GM18951 (cell line): ENCODE measurements around the gene SH3BP1.

Experiments used
- POLR2A ChIP-seq: IDR thresholded peaks from 4 replicates; pipeline ENCODE4 v1.6.1; 2011; ENCODE audit warnings: mild to moderate bottlenecking; ENCODE audit not compliant: insufficient read length, insufficient read depth; ENCODE audit errors: extremely low read depth
- in situ Hi-C: fragments of 300-500 bp; cut with MboI; formaldehyde crosslinking; loops from one replicate; pipeline ENCODE4 v1.12.0; 2022; ENCODE audit warnings: low sequenced_read_pairs, mixed read lengths, inconsistent platforms; ENCODE audit not compliant: unreplicated experiment

The SH3BP1 gene

GRCh38 chr22:37662039-37662438 lies 22.6 kb downstream of the SH3BP1 start:
- no peak for TF ChIP-seq POLR2A

GRCh38 chr22:37663521-37664140 lies 24.2 kb downstream of the SH3BP1 start:
- in situ Hi-C loops, result no loop called here
- no peak for TF ChIP-seq POLR2A

More at GRCh38 chr22:37662039-37662438, 22.6 kb downstream of the SH3BP1 start:
- in situ Hi-C loops, result no loop called here

- in situ Hi-C loops, result no loop called here
- TF ChIP-seq POLR2A, result no peak
These were observed 25.0 kb downstream of the SH3BP1 start for GRCh38 chr22:37664249-37665101.

GRCh38 chr22:37665487-37665886 lies 26.0 kb downstream of the SH3BP1 start:
- in situ Hi-C loops, result no loop called here
- no peak for TF ChIP-seq POLR2A

GRCh38 chr22:37669586-37669985 lies 30.1 kb downstream of the SH3BP1 start:
- no peak for TF ChIP-seq POLR2A
- in situ Hi-C loops, result no loop called here

- in situ Hi-C loops, result no loop called here
- no peak for TF ChIP-seq POLR2A
These were observed 32.9 kb downstream of the SH3BP1 start for GRCh38 chr22:37672206-37672919.

GRCh38 chr22:37672920-37673455 lies 33.5 kb downstream of the SH3BP1 start:
- in situ Hi-C loops, result no loop called here
- TF ChIP-seq POLR2A, result no peak

- TF ChIP-seq POLR2A, result no peak
- in situ Hi-C loops, result no loop called here
These were observed 34.8 kb downstream of the SH3BP1 start for GRCh38 chr22:37674248-37674647.

GRCh38 chr22:37674951-37675929 lies 35.8 kb downstream of the SH3BP1 start, which contains the start of gene LGALS1:
Gene LGALS1 (plus strand): TSS chr22:37675636. CDS start chr22:37675703, 67 bp downstream.
- in situ Hi-C loops, result no loop called here
- peak; percentile 82 for TF ChIP-seq POLR2A

GRCh38 chr22:37675930-37676735 lies 36.7 kb downstream of the SH3BP1 start:
- in situ Hi-C loops, result no loop called here
- no peak for TF ChIP-seq POLR2A

- TF ChIP-seq POLR2A, result peak; percentile 64
- in situ Hi-C loops, result no loop called here
These were observed 37.4 kb downstream of the SH3BP1 start for GRCh38 chr22:37676736-37677492.
